MM.1S (cell line): ENCODE results near the gene CACNB2.

ENCODE experiments used
- CTCF ChIP-seq: fragments of 300-600 bp; sonication (generic); IDR thresholded peaks from 2 replicates; pipeline ENCODE4 v1.5.1; 2016; ENCODE audit warnings: antibody characterized with exemption, low read length, mixed read lengths
- EZH2 ChIP-seq: fragments of 300-600 bp; sonication (generic); optimal IDR thresholded peaks from 2 replicates; pipeline ENCODE3; 2017; ENCODE audit warnings: low read depth, mild to moderate bottlenecking, antibody characterized with exemption, low read length, mixed read lengths
- EZH2phosphoT487 ChIP-seq: fragments of 300-600 bp; sonication (generic); IDR thresholded peaks from 2 replicates; pipeline ENCODE4 v1.6.1; 2018; ENCODE audit warnings: antibody characterized with exemption, low read length

- TF ChIP-seq CTCF (no peak), EZH2phosphoT487 (no peak), EZH2 (no peak)
Measured at GRCh38 chr10:18377898-18378297, 237.7 kb downstream of the CACNB2 start.
